Loucy (cell line): ENCODE results near the gene ANGPT4.

Source experiments
- H2AFZ ChIP-seq: fragments of 200-600 bp; sonication (generic); 2 replicates; pipeline ENCODE4 v1.6.0; 2016; ENCODE audit warnings: antibody characterized with exemption, mild to moderate bottlenecking, low read length, moderate library complexity
- H3F3A ChIP-seq: fragments of 200-600 bp; 2 replicates; pipeline ENCODE4 v1.6.0; 2016; ENCODE audit warnings: antibody characterized with exemption, low read depth, mild to moderate bottlenecking
- H3K27me3 ChIP-seq: fragments of 200-600 bp; sonication (generic); 2 replicates; pipeline ENCODE4 v1.6.1; 2014; ENCODE audit warnings: low read length, mild to moderate bottlenecking; ENCODE audit not compliant: insufficient read depth, poor library complexity, severe bottlenecking
- H3K36me3 ChIP-seq: fragments of 200-600 bp; sonication (generic); 2 replicates; pipeline ENCODE4 v1.6.1; 2016; ENCODE audit warnings: low read length; ENCODE audit not compliant: insufficient read depth
- H3K4me1 ChIP-seq: fragments of 200-600 bp; sonication (generic); 2 replicates; pipeline ENCODE4 v1.5.1; 2014; ENCODE audit warnings: low read length, mild to moderate bottlenecking; ENCODE audit not compliant: insufficient read depth, poor library complexity, severe bottlenecking
- H3K4me2 ChIP-seq: fragments of 200-600 bp; sonication (generic); 2 replicates; pipeline ENCODE4 v1.6.0; 2014; ENCODE audit warnings: antibody characterized with exemption, low read length, low read depth, mild to moderate bottlenecking; ENCODE audit not compliant: poor library complexity, severe bottlenecking
- H3K4me3 ChIP-seq: fragments of 200-600 bp; sonication (generic); 2 replicates; pipeline ENCODE4 v1.5.1; 2014; ENCODE audit warnings: low read length, mild to moderate bottlenecking, mixed read lengths; ENCODE audit not compliant: poor library complexity, severe bottlenecking
- H3K79me2 ChIP-seq: fragments of 200-600 bp; sonication (generic); 2 replicates; pipeline ENCODE4 v1.6.1; 2014; ENCODE audit warnings: low read length; ENCODE audit not compliant: insufficient read depth
- H3K9ac ChIP-seq: fragments of 200-600 bp; sonication (generic); 2 replicates; pipeline ENCODE4 v1.6.0; 2014; ENCODE audit warnings: mild to moderate bottlenecking, low read depth, low read length, moderate library complexity; ENCODE audit not compliant: poor library complexity, severe bottlenecking
- H3K9me2 ChIP-seq: fragments of 200-600 bp; sonication (generic); replicated peaks from 2 replicates; pipeline ENCODE4 v1.6.1; 2016; ENCODE audit warnings: low read depth, low read length, mixed read lengths
- H3K9me3 ChIP-seq: fragments of 200-600 bp; sonication (generic); 2 replicates; pipeline ENCODE4 v1.6.1; 2014; ENCODE audit warnings: mild to moderate bottlenecking, antibody characterized with exemption, low read length, low read depth; ENCODE audit not compliant: insufficient read depth
- H4K20me1 ChIP-seq: fragments of 200-600 bp; sonication (generic); 2 replicates; pipeline ENCODE4 v1.6.0; 2014; ENCODE audit warnings: antibody characterized with exemption, low read length, mild to moderate bottlenecking; ENCODE audit not compliant: insufficient read depth, poor library complexity, severe bottlenecking
- CTCF ChIP-seq: fragments of 200-600 bp; sonication (generic); conservative IDR thresholded peaks from 2 replicates; pipeline ENCODE4 v1.5.1; 2014; ENCODE audit warnings: mild to moderate bottlenecking, antibody characterized with exemption, low read length
- EZH2phosphoT487 ChIP-seq: fragments of 200-600 bp; IDR thresholded peaks from 2 replicates; pipeline ENCODE4 v1.6.1; 2018; ENCODE audit warnings: antibody characterized with exemption, mild to moderate bottlenecking, moderate library complexity, borderline replicate concordance

The ANGPT4 gene

GRCh38 chr20:824490-824889 lies 91.6 kb downstream of the ANGPT4 start:
- H3K9me2 ChIP-seq: no peaks in the 10 kb centered on the region
- H3F3A ChIP-seq: no peaks in the 10 kb centered on the region
- H3K4me3 ChIP-seq: no peak overlapping the region
- no peaks in the 10 kb centered on the region for H3K27me3 ChIP-seq
- H2AFZ ChIP-seq: no peak overlapping the region
- no peak for TF ChIP-seq CTCF
- no peak for TF ChIP-seq EZH2phosphoT487
- peaks cover 10% of the 10 kb centered on the region for H3K4me1 ChIP-seq
- H3K9me3 ChIP-seq: no peaks in the 10 kb centered on the region
- no peaks in the 10 kb centered on the region for H3K36me3 ChIP-seq
- no peaks in the 10 kb centered on the region for H4K20me1 ChIP-seq
- no peak overlapping the region for H3K4me2 ChIP-seq
- H3K9ac ChIP-seq: no peak overlapping the region
- no peaks in the 10 kb centered on the region for H3K79me2 ChIP-seq

- Histone ChIP-seq H3K4me2 (no peak overlapping the region), H3K4me1 (peaks cover 6% of the 10 kb centered on the region), H3K79me2 (no peaks in the 10 kb centered on the region), H3K9ac (no peak overlapping the region), H2AFZ (no peak overlapping the region), H3K36me3 (no peaks in the 10 kb centered on the region), H3K9me2 (no peaks in the 10 kb centered on the region), H3K4me3 (no peak overlapping the region), H3K9me3 (no peaks in the 10 kb centered on the region), H3K27me3 (no peaks in the 10 kb centered on the region), H3F3A (no peaks in the 10 kb centered on the region), H4K20me1 (no peaks in the 10 kb centered on the region)
- no peak for TF ChIP-seq EZH2phosphoT487
- no peak for TF ChIP-seq CTCF
Measured at GRCh38 chr20:823574-823902, 92.6 kb downstream of the ANGPT4 start.

GRCh38 chr20:822651-823573 lies 93.2 kb downstream of the ANGPT4 start:
- H3K4me2 ChIP-seq: no peak overlapping the region

GRCh38 chr20:821731-822065 lies 94.4 kb downstream of the ANGPT4 start:
- peaks cover 6% of the 10 kb centered on the region for H3K4me1 ChIP-seq
- H3F3A ChIP-seq: no peaks in the 10 kb centered on the region
- H3K27me3 ChIP-seq: no peaks in the 10 kb centered on the region
- no peaks in the 10 kb centered on the region for H3K9me3 ChIP-seq
- H3K9ac ChIP-seq: no peak overlapping the region
- H3K4me2 ChIP-seq: no peak overlapping the region
- no peak overlapping the region for H2AFZ ChIP-seq
- TF ChIP-seq EZH2phosphoT487: no peak
- TF ChIP-seq CTCF: no peak
- H3K9me2 ChIP-seq: no peaks in the 10 kb centered on the region
- H3K79me2 ChIP-seq: no peaks in the 10 kb centered on the region
- H3K36me3 ChIP-seq: no peaks in the 10 kb centered on the region
- H4K20me1 ChIP-seq: no peaks in the 10 kb centered on the region
- no peak overlapping the region for H3K4me3 ChIP-seq

More at GRCh38 chr20:822651-823573, 93.2 kb downstream of the ANGPT4 start:
- H3K36me3 ChIP-seq: no peaks in the 10 kb centered on the region
- H3K27me3 ChIP-seq: no peaks in the 10 kb centered on the region
- H3K9ac ChIP-seq: no peak overlapping the region
- H3K79me2 ChIP-seq: no peaks in the 10 kb centered on the region
- no peak overlapping the region for H3K4me3 ChIP-seq
- H3K4me1 ChIP-seq: peaks cover 6% of the 10 kb centered on the region
- H2AFZ ChIP-seq: no peak overlapping the region
- H3K9me3 ChIP-seq: no peaks in the 10 kb centered on the region
- no peaks in the 10 kb centered on the region for H4K20me1 ChIP-seq
- H3F3A ChIP-seq: no peaks in the 10 kb centered on the region
- no peaks in the 10 kb centered on the region for H3K9me2 ChIP-seq
- TF ChIP-seq EZH2phosphoT487: no peak
